ENCODE results near the gene ERI2.
"Not testable (repeated sequence)": the region's sequence is repeated elsewhere in the genome, so short reads cannot be mapped to it uniquely, and the experiment has no call there.

DNA sequence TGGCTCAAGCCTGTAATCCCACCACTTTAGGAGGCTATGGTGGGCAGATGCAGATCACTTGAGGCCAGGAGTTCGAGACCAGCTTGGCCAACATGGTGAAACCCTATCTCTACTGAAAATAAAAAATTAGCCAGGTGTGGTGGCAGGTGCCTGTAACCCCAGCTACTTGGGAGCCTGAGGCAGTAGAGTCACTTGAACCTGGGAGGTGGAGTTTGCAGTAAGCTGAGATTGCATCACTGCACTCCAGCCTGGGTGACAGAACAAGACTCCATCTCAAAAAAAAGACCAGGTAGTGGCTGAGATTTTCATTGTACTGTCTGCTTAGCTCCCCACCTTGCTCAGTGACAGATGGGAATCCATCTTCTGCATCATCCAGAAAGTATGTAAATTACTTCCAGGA, 41.8 kb downstream of the ERI2 start:
- TF ChIP-seq, protein P1, sequence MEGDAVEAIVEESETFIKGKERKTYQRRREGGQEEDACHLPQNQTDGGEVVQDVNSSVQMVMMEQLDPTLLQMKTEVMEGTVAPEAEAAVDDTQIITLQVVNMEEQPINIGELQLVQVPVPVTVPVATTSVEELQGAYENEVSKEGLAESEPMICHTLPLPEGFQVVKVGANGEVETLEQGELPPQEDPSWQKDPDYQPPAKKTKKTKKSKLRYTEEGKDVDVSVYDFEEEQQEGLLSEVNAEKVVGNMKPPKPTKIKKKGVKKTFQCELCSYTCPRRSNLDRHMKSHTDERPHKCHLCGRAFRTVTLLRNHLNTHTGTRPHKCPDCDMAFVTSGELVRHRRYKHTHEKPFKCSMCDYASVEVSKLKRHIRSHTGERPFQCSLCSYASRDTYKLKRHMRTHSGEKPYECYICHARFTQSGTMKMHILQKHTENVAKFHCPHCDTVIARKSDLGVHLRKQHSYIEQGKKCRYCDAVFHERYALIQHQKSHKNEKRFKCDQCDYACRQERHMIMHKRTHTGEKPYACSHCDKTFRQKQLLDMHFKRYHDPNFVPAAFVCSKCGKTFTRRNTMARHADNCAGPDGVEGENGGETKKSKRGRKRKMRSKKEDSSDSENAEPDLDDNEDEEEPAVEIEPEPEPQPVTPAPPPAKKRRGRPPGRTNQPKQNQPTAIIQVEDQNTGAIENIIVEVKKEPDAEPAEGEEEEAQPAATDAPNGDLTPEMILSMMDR (IDR thresholded peaks at IDR 0.05; ENCODE audit: low read depth, low read length): not testable (repeated sequence)
- not testable (repeated sequence) for TF ChIP-seq EZH2phosphoT487 (IDR thresholded peaks at IDR 0.05; ENCODE audit: low read depth)

Data from OCI-LY3 (cell line).